Stomach (tissue), 4 donors: Measurements from ENCODE around the gene STAT5A.

Source experiments
- CTCF ChIP-seq, 7 experiments: fragments of 450-650 bp in 4 of 7; fragments of 200-600 bp in 3 of 7; sonication (generic) in 3 of 7; IDR thresholded peaks; one replicate each; pipeline ENCODE4 v1.5.1; 2016 to 2019; ENCODE audit warnings: antibody characterized with exemption in 7 of 7, control low read depth in 2 of 7, mild to moderate bottlenecking in 1 of 7
- POLR2A ChIP-seq, 4 donors: fragments of 450-650 bp; IDR thresholded peaks; one replicate each; pipeline ENCODE4 v1.6.1; 2016; ENCODE audit warnings: antibody characterized with exemption in 4 of 4, control low read depth in 2 of 4, mild to moderate bottlenecking in 1 of 4, moderate library complexity in 1 of 4

GRCh38 chr17:42309986-42310786 lies 21.9 kb downstream of the STAT5A start:
- TF ChIP-seq CTCF (IDR thresholded peaks at IDR 0.05) (no peak), POLR2A (IDR thresholded peaks at IDR 0.05) (no peak)
